DOHH2 (cell line): Measurements from ENCODE around the gene RTF2.

ENCODE experiments used
- CTCF ChIP-seq: fragments of 200-600 bp; sonication (generic); IDR thresholded peaks from one replicate; pipeline ENCODE4 v1.5.1; 2014; ENCODE audit warnings: antibody characterized with exemption, mild to moderate bottlenecking, low read depth, low read length; ENCODE audit not compliant: poor library complexity, severe bottlenecking
- EZH2phosphoT487 ChIP-seq: fragments of 200-600 bp; sonication (generic); IDR thresholded peaks from 2 replicates; pipeline ENCODE4 v1.6.1; 2017; ENCODE audit warnings: borderline replicate concordance, mild to moderate bottlenecking, antibody characterized with exemption, low read length, moderate library complexity, mixed read lengths

- TF ChIP-seq CTCF = no peak
- no peak for TF ChIP-seq EZH2phosphoT487
These were observed 5.0 kb upstream of the RTF2 start for GRCh38 chr20:56463428-56463827.
